Measurements from ENCODE around the gene NOVA2.

DNA sequence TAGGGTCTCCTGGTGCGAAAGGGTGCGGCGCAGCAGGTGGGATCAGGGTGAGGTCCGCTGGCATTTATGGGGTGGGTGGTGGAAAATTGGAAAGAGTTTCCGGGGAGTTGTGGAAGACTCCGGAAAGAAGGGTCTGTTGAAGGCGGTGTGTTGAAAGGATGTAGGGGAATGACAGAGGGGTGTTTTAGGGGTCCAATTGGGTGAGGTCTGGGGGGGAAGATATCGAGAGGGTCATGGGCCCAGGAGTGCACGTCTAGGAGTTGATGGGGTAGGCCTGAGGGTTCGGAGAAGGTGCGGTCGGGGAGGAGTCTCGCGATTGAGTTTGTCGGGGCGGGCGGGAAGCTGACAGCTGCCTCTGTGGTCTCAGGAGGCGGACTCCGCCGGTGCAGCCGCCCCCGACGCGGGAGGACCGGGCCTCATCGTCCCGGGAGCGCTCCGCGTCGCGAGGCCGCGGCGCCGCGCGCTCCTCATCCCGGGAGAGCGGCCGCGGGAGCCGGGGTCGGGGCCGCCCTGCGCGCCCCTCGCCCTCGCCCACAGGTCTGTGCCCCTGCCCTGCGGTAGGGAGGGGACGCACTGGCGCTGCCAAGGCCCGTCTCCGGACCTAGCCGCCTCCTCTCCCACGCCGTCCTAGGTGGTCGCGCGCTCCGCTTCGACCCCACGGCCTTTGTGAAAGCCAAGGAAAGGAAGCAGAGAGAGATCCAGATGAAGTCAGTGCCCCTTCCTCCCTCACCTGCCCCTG is 42.2 kb upstream of the NOVA2 start:
- TF ChIP-seq ZFP3 (CRISPR knock-in tag; IDR thresholded peaks at IDR 0.05): no peak
- no peak for TF ChIP-seq OSR1 (CRISPR knock-in tag; IDR thresholded peaks at IDR 0.05)
- TF ChIP-seq TSHZ2 (CRISPR knock-in tag; IDR thresholded peaks at IDR 0.05): no peak
- TF ChIP-seq ZNF70 (CRISPR knock-in tag; IDR thresholded peaks at IDR 0.05): no peak
- no peak for TF ChIP-seq ZFP30 (CRISPR knock-in tag; IDR thresholded peaks at IDR 0.05)
- TF ChIP-seq PATZ1 (CRISPR knock-in tag; IDR thresholded peaks at IDR 0.05; ENCODE audit: borderline replicate concordance): no peak
- no peak for TF ChIP-seq BACH2 (CRISPR knock-in tag; IDR thresholded peaks at IDR 0.05; ENCODE audit: borderline replicate concordance)
- no peak for TF ChIP-seq ZC3H10 (CRISPR knock-in tag; IDR thresholded peaks at IDR 0.05)
- no peak for TF ChIP-seq ZNF8 (CRISPR knock-in tag; IDR thresholded peaks at IDR 0.05)
- no peak for TF ChIP-seq CREB5 (CRISPR knock-in tag; IDR thresholded peaks at IDR 0.05; ENCODE audit: low read depth)

Data from SK-N-SH treated with all-trans-retinoic acid at 6 μM for 48 hours (cell line).